Karpas-422 (cell line): ENCODE data around the gene CCDC34. TPM values are rescaled to one million over a fixed set of nuclear protein-coding genes. Genes with fewer than 3 reads are reported as not detected.

Experiments used
- DNase-seq: peaks from one replicate; pipeline ENCODE4 v3.0.0-alpha.2; 2015
- H2AFZ ChIP-seq: fragments of 200-600 bp; sonication (generic); 2 replicates; pipeline ENCODE4 v1.6.1; 2014; ENCODE audit warnings: antibody characterized with exemption, low read length, mixed read lengths
- H3K27ac ChIP-seq: fragments of 200-600 bp; sonication (generic); 2 replicates; pipeline ENCODE4 v1.5.1; 2014; ENCODE audit warnings: mild to moderate bottlenecking, low read length, moderate library complexity
- H3K27me3 ChIP-seq: fragments of 200-600 bp; sonication (generic); 2 replicates; pipeline ENCODE4 v1.6.1; 2014; ENCODE audit warnings: low read length, mixed read lengths
- H3K36me3 ChIP-seq: fragments of 200-600 bp; sonication (generic); 2 replicates; pipeline ENCODE4 v1.6.1; 2014; ENCODE audit warnings: low read length, mixed read lengths; ENCODE audit not compliant: insufficient read depth
- H3K4me1 ChIP-seq: fragments of 200-600 bp; sonication (generic); 2 replicates; pipeline ENCODE4 v1.6.1; 2014; ENCODE audit warnings: mild to moderate bottlenecking, low read length, mixed read lengths
- H3K4me2 ChIP-seq: fragments of 200-600 bp; sonication (generic); 2 replicates; pipeline ENCODE4 v1.6.1; 2014; ENCODE audit warnings: low read length, low read depth, mild to moderate bottlenecking; ENCODE audit not compliant: poor library complexity, severe bottlenecking
- H3K4me3 ChIP-seq: fragments of 200-600 bp; sonication (generic); 2 replicates; pipeline ENCODE4 v1.5.1; 2014; ENCODE audit warnings: mild to moderate bottlenecking, antibody characterized with exemption, low read length, mixed read lengths
- H3K79me2 ChIP-seq: fragments of 200-600 bp; sonication (generic); 2 replicates; pipeline ENCODE4 v1.6.1; 2014; ENCODE audit warnings: mild to moderate bottlenecking, low read length, mixed read lengths
- H3K9ac ChIP-seq: fragments of 200-600 bp; sonication (generic); 2 replicates; pipeline ENCODE4 v1.6.0; 2014; ENCODE audit warnings: low read length
- H3K9me2 ChIP-seq: fragments of 200-600 bp; sonication (generic), shearing (Covaris generic); replicated peaks from 2 replicates; pipeline ENCODE4 v1.6.0; 2014; ENCODE audit warnings: mild to moderate bottlenecking, low read length, moderate library complexity; ENCODE audit not compliant: insufficient read depth
- H3K9me3 ChIP-seq: fragments of 300-700, 200-600 bp; sonication (generic); 2 replicates; pipeline ENCODE4 v1.6.1; 2014; ENCODE audit warnings: low read length, mixed read lengths
- H4K20me1 ChIP-seq: fragments of 200-600 bp; sonication (generic); 2 replicates; pipeline ENCODE4 v1.6.1; 2014; ENCODE audit warnings: mild to moderate bottlenecking, antibody characterized with exemption, low read length, low read depth; ENCODE audit not compliant: insufficient read depth
- total RNA-seq: library from RNA; depleted of rRNA; stranded (reverse); fragments of >200 nt; shearing (Covaris generic); gene quantifications from 2 replicates; pipeline ENCODE4 v1.2.3, GENCODE V29; 2014; ENCODE audit warnings: low replicate concordance

The CCDC34 gene
- total RNA-seq, 1 experiment from 2014 or later, result 10.2 TPM

- no peaks in the 10 kb centered on the region for H3K4me1 ChIP-seq
- H3K27me3 ChIP-seq, result no peaks in the 10 kb centered on the region
- DNase-seq, result no peak
- H3K4me3 ChIP-seq, result no peak overlapping the region
- no peak overlapping the region for H2AFZ ChIP-seq
- H3K9ac ChIP-seq, result no peak overlapping the region
- H3K36me3 ChIP-seq, result no peaks in the 10 kb centered on the region
- no peaks in the 10 kb centered on the region for H4K20me1 ChIP-seq
- H3K4me2 ChIP-seq, result no peak overlapping the region
- no peak overlapping the region for H3K27ac ChIP-seq
- H3K9me2 ChIP-seq, result no peaks in the 10 kb centered on the region
- H3K9me3 ChIP-seq, result no peaks in the 10 kb centered on the region
- no peaks in the 10 kb centered on the region for H3K79me2 ChIP-seq
These were observed 57.3 kb downstream of the CCDC34 start for GRCh38 chr11:27305751-27306150.

DNA sequence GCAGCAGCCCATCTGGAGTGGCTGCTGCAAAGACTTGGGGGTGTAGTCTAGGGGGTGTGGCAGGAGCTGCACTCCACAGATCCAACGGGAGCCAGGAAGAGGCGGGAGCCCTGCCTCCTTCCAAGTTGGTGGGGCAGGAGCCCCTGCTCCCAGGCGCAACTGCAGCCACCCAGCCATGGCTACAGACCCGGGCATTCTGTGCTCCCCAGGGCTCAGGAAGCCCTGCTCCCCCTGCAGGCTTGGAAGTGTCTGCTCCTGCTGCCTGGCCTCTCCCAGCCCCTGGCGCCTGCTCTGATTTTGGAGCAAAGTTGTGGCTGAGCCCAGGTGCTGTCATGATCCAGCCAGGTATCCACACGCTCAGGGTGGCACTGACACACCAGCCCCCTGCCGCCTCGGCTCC lies 58.5 kb downstream of the CCDC34 start:
- H2AFZ ChIP-seq, result no peak overlapping the region
- no peaks in the 10 kb centered on the region for H4K20me1 ChIP-seq
- H3K4me3 ChIP-seq, result no peak overlapping the region
- DNase-seq, result no peak
- no peak overlapping the region for H3K4me2 ChIP-seq
- H3K27ac ChIP-seq, result no peak overlapping the region
- H3K9me2 ChIP-seq, result no peaks in the 10 kb centered on the region
- no peaks in the 10 kb centered on the region for H3K36me3 ChIP-seq
- no peaks in the 10 kb centered on the region for H3K27me3 ChIP-seq
- H3K9ac ChIP-seq, result no peak overlapping the region
- no peaks in the 10 kb centered on the region for H3K4me1 ChIP-seq
- no peaks in the 10 kb centered on the region for H3K79me2 ChIP-seq
- H3K9me3 ChIP-seq, result no peaks in the 10 kb centered on the region

DNA sequence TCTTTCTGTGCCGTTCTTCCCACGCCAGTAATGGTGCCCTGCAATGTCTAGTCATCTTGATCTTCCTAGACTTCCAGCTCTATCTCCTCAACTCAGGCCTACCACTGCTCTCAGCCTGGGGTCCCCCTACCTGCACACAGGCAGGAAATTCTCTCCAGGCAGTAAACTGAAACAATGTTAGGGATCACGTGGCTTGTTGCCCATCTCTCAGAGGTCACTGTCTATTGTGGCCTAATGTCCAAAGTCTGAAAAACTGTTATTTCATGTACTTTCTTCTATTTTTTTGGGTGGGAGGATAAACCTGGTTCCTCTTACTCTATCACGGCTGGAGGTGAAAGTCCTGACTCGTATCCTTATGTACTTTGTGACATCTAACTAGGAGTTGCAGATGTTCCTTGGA lies 59.1 kb downstream of the CCDC34 start:
- Histone ChIP-seq H3K36me3 (no peaks in the 10 kb centered on the region), H3K4me1 (no peaks in the 10 kb centered on the region), H3K4me2 (no peak overlapping the region), H3K27me3 (no peaks in the 10 kb centered on the region), H3K79me2 (no peaks in the 10 kb centered on the region), H3K9me2 (no peaks in the 10 kb centered on the region), H3K9me3 (no peaks in the 10 kb centered on the region), H3K27ac (no peak overlapping the region), H4K20me1 (no peaks in the 10 kb centered on the region), H2AFZ (no peak overlapping the region), H3K9ac (no peak overlapping the region), H3K4me3 (no peak overlapping the region)
- DNase-seq, result no peak

DNA sequence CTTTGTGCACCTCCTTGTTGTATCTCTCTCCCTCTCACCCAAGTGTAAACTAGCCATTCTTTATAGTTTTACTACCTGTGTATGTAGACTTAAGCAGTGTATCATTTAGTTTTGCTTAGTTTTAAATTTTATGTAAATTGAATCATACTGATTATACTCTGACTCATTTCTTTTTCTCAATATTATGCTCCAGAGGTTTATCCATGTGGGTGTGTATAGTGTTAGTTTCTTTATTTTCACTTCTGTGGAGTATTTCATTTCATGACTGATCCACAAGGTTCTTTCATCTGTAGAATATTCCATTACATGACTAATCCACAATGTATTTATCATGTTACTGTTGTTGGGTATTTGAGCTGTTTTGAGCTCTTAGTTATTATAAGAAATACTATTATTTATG lies 62.0 kb downstream of the CCDC34 start:
- Histone ChIP-seq H3K9me2 (no peaks in the 10 kb centered on the region), H4K20me1 (no peaks in the 10 kb centered on the region), H3K79me2 (no peaks in the 10 kb centered on the region), H2AFZ (no peak overlapping the region), H3K9ac (no peak overlapping the region), H3K27ac (no peak overlapping the region), H3K9me3 (no peaks in the 10 kb centered on the region), H3K4me3 (no peak overlapping the region), H3K4me2 (no peak overlapping the region), H3K27me3 (no peaks in the 10 kb centered on the region), H3K4me1 (no peaks in the 10 kb centered on the region), H3K36me3 (no peaks in the 10 kb centered on the region)
- DNase-seq, result no peak

GRCh38 chr11:27297616-27298015 lies 65.4 kb downstream of the CCDC34 start:
- Histone ChIP-seq H3K4me2 (no peak overlapping the region), H3K79me2 (no peaks in the 10 kb centered on the region), H2AFZ (no peak overlapping the region), H3K4me3 (no peak overlapping the region), H3K27ac (no peak overlapping the region), H3K9me3 (no peaks in the 10 kb centered on the region), H3K27me3 (no peaks in the 10 kb centered on the region), H3K9me2 (no peaks in the 10 kb centered on the region), H3K4me1 (no peaks in the 10 kb centered on the region), H4K20me1 (no peaks in the 10 kb centered on the region), H3K36me3 (no peaks in the 10 kb centered on the region), H3K9ac (no peak overlapping the region)
- DNase-seq, result no peak

DNA sequence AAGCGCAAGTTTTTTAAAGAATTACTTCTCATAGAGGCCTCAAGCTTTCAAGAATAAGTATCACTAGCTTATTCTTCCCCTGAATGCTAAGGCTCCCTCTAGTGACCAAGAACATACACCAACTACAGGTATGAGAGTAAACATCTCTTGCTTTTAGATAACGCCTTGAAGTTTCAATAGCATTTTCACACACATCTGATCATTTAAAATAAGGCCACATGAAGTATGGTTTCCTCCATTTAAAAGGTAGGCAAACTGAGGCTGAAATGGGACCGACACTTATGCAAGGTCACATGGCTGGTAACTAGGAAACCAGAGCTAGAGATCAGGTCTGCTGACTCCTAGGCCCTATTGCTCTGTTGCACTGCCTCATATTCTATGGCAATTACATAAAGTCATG lies 66.5 kb downstream of the CCDC34 start:
- H4K20me1 ChIP-seq, result no peaks in the 10 kb centered on the region
- H3K4me2 ChIP-seq, result no peak overlapping the region
- no peak overlapping the region for H3K27ac ChIP-seq
- H3K9me3 ChIP-seq, result peaks cover 3% of the 10 kb centered on the region; the same call in 1 of the 2 replicates
- DNase-seq, result peak; percentile 81
- no peaks in the 10 kb centered on the region for H3K36me3 ChIP-seq
- H3K4me3 ChIP-seq, result no peak overlapping the region
- no peak overlapping the region for H3K9ac ChIP-seq
- no peak overlapping the region for H2AFZ ChIP-seq
- no peaks in the 10 kb centered on the region for H3K4me1 ChIP-seq
- H3K9me2 ChIP-seq, result no peaks in the 10 kb centered on the region
- no peaks in the 10 kb centered on the region for H3K79me2 ChIP-seq
- no peaks in the 10 kb centered on the region; the same call in 1 of the 2 replicates for H3K27me3 ChIP-seq

DNA sequence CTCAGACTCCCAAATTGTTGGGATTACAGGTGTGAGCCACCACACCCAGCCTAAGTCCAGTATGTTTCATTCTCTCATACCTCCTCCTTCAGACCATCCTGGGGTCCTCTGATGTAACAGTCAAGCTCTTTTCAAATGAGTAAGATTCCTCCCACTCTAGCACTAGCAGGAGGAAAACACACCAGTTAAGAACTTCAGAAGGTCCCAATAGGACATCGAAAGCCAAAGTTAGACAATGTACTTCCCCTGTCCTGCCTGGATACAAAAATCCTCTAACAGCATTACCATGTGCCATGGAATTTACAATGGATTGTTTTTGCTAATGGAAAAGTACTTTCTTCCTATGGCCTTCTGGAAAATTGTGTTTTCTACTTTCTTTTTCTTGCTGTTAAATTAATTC lies 67.1 kb downstream of the CCDC34 start:
- H3K36me3 ChIP-seq, result no peaks in the 10 kb centered on the region
- H3K4me2 ChIP-seq, result no peak overlapping the region
- no peaks in the 10 kb centered on the region for H3K4me1 ChIP-seq
- no peaks in the 10 kb centered on the region; the same call in 1 of the 2 replicates for H3K27me3 ChIP-seq
- no peak overlapping the region for H2AFZ ChIP-seq
- no peaks in the 10 kb centered on the region for H3K79me2 ChIP-seq
- no peak overlapping the region for H3K27ac ChIP-seq
- no peaks in the 10 kb centered on the region for H4K20me1 ChIP-seq
- peaks cover 6% of the 10 kb centered on the region; the same call in 1 of the 2 replicates for H3K9me3 ChIP-seq
- H3K9me2 ChIP-seq, result no peaks in the 10 kb centered on the region
- no peak overlapping the region for H3K9ac ChIP-seq
- H3K4me3 ChIP-seq, result no peak overlapping the region
- DNase-seq, result no peak

GRCh38 chr11:27294654-27295053 lies 68.4 kb downstream of the CCDC34 start:
- Histone ChIP-seq H3K27me3 (no peaks in the 10 kb centered on the region; the same call in 1 of the 2 replicates), H3K36me3 (no peaks in the 10 kb centered on the region), H3K9me2 (no peaks in the 10 kb centered on the region), H3K9ac (no peak overlapping the region), H3K79me2 (no peaks in the 10 kb centered on the region), H3K9me3 (peaks cover 6% of the 10 kb centered on the region; the same call in 1 of the 2 replicates), H3K27ac (no peak overlapping the region), H3K4me3 (no peak overlapping the region), H3K4me1 (no peaks in the 10 kb centered on the region), H4K20me1 (no peaks in the 10 kb centered on the region), H2AFZ (no peak overlapping the region), H3K4me2 (no peak overlapping the region)
- no peak for DNase-seq
